GM19043 (cell line): Measurements from ENCODE around the gene HECTD4.
"Not testable (repeated sequence)": the region's sequence is repeated elsewhere in the genome, so short reads cannot be mapped to it uniquely, and the experiment has no call there.

Source experiments
- ATAC-seq: cut with Tn5 transposase; IDR thresholded peaks from one replicate; pipeline ENCODE4 v1.9.1; 2021; ENCODE audit warnings: low read depth; ENCODE audit not compliant: unreplicated experiment

Gene HECTD4, protein sequence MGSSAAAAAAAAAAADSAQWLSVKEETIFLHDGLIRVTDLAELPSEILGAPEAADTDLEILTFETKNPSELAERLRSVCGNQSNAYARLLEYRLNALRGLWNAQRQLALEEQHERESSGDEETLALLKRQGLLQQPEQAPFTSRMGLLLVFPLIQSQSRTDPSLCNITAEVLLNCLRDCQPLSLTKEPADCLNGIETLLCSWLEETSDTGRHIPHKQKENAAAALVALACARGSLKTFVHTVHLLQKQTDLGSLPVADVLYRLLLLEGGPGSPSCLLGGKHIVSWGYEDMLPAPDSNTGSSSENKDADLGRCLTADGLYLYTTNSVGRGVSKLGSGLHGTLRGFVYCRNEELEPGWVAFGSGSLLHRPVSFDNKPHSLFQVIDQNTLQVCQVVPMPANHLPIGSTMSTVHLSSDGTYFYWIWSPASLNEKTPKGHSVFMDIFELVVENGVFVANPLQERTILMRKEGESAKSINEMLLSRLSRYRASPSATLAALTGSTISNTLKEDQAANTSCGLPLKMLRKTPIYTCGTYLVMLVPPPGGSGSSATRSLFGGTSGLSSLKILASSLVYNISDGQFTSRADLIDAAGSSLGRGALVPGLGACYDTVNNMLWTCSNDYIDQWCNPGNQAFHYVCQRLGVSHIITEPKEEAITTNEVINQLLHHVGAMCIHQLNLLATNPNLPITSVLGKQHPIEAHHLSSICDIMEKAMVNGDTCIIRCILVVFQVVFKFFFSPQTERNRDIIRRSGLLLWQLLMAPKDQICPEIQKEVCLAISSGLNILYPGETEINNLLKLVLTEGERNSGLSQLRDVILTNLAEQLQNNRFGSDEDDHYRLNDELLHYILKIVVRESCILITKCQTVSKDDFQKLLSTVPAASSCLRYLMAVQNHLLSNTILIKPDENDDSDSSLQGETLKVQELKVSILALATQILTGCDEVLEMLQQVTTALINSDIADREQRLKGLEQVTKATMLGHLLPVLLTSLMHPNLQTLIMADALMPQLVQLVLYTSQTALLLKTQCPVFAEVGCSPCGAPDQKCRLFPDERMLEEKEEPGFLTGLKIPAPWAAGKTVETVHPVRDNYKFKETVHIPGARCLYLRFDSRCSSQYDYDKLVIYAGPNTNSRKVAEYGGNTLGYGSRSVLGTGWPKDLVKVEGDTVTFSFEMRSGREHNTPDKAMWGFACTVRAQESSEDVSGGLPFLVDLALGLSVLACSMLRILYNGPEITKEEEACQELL (N-terminal part only)

DNA sequence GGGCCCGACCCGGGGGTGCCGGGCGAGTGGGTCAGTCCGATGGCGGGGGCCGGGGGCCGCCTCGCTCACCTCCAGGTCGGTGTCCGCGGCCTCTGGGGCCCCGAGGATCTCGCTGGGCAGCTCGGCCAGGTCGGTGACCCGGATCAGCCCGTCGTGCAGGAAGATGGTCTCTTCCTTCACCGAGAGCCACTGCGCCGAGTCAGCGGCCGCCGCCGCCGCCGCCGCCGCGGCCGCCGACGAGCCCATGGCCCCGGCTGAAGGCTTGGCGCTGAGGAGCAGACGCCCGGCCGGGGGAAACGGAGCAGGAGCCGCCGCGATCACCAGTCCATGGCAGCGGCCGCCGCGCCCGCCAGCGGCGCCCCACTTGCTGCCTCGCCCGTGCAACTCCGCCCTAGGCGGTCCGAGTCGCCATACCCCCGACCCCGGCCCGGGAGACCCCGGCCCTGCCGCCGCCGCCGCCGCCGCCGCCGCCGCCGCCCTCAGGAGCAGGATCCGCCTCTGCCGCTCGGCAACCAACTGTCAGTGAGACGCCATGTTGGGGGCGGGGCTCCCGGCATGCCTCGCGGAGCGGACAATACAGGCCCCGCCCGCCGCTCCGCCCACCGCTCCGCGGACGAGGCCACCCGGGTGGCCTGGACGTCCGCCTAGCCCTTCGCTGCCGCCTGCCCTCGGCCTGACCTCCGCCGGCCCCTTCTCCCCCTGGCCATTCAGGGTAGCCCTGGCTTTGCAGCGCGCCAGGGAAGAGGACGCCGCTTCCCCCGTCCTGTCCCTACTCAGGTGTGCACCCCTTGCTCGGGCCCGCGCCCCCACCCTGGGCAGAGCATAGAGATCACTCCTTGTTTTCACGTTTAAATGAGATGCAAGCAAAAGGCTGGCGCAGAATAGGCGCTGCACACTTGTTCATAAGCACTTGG, at the start of gene HECTD4:
TSS of gene HECTD4 (minus strand) at position 549 of the 914 bp plus-strand sequence. CDS start at position 246, 303 bp downstream.
- peak; percentile 92 for ATAC-seq

DNA sequence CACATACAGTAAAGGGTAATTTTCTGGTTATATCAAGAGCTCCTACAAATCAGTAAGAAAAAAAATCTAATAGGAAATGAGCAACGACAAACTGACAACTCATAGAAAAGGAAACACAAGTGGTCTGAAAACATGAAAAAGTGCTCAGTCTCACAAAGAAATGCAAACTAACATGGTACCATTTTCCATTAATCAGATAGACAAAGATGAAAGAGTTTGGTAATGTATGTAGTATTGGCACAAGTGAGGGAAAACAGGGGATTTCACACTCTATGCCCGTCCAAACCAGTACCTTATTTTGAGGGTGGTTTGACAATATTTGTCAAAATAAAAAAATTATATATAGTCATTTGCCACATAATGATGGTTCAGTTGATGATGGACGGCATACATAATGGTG, 49.7 kb upstream of the HECTD4 start:
- no peak for ATAC-seq

DNA sequence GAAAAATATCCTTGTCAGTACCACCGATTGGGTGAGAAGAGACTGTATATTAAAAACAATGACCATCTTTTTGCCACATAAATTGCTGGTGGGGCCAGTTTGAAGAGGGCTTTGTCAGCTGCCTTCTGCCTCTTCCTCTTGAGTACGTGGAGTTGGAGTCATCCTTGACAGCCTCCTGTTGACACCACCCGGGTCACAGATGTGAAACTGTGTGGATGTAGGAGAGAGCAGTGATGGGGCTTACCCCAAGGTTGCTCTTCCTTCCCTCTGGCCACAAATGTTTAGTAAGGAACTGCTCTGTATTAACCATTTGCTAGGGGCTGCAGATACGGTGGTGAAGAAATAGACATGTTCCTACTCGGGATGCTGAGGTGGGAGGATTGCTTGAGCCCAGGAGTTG, 48.7 kb upstream of the HECTD4 start:
- no peak for ATAC-seq

DNA sequence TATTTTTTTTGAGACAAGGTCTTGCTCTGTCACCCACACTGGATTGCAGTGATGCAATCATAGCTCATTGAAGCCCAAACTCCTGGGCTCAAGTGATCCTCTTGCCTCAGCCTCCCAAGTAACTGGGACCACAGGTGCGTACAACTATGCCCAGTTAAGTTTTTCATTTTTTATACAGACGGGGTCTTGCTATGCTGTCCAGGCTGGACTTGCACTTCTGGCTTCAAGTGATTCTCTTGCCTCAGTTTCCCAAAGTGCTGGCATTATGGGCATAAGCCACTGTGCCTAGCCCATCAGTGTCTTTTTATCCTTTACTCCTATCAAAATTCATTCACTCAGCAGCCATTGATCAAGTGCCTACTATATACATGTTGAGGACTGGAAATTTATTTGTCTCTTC, 45.5 kb upstream of the HECTD4 start:
- no peak for ATAC-seq

DNA sequence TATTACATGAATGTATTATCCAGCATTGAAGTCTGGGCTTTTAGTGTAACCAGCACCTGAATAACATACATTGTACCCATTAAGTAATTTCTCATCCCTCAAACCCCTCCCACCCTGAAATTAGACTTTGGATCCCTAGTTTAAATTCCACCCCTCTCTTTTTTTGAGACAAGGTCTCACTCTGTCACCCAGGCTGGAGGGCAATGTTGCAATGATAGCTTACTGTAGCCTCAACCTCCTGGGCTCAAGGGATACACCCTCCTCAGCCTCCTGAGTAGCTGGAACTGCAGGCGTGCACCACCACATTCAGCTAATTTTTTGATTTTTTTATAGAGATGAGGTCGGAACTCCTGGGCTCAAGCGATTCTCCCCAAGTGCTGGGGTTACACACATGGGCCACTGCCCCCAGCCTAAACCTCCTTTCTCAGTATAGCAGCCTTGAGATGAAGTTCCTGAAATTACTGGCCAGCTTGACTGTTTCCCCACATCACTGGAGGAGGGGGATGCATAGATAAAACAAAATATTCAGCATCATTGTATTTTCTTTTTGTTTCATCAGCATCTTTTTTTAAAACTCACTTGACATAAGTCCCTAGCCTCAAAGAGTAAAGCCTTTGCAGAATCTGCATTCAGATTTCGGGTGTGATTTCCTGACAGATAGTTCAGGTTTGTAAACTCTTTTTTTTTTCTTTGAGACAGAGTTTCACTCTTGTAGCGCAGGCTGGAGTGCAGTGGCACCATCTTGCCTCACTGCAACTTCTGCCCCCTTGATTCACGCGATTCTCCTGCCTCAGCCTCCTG, 43.6 kb upstream of the HECTD4 start:
- no peak for ATAC-seq

DNA sequence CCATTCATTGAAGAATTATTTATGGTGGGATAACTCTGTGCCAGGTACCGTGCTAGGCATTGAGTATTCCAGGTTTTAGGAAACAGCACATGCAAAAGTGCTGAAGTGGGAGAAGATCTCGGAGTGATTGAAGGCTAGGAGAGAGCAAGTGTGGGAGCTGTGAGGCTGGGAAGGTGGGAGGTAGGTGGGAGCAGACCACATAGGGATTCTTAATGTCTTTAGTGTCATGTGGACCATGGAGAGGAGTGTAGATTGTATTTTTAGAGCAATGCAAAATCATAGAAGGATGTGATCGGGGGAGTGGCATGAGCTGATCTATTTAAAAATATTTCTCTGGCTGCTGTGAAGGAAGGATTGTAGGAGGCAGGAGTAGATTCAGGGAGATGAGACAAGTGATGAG, 41.9 kb upstream of the HECTD4 start:
- ATAC-seq, result no peak

DNA sequence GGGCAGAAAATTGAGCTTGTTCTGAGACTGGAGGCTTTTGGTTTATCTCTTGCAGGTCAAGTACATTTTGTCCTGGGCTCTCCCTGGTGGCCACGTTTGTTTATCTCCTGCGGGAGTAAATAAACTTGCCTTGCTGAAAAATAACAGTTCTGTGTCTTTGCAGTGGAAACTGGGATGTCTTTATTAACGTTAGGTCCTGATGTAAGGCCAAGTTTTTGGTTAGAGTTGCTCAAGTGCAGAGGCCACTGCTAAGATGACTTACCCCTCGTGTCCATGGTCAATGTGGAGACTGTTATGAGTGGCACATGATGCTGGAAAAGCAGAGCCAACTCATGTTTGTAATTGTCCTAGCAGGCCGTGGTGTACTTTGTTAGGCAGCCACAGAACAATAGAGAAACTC, 40.3 kb upstream of the HECTD4 start:
- no peak for ATAC-seq

DNA sequence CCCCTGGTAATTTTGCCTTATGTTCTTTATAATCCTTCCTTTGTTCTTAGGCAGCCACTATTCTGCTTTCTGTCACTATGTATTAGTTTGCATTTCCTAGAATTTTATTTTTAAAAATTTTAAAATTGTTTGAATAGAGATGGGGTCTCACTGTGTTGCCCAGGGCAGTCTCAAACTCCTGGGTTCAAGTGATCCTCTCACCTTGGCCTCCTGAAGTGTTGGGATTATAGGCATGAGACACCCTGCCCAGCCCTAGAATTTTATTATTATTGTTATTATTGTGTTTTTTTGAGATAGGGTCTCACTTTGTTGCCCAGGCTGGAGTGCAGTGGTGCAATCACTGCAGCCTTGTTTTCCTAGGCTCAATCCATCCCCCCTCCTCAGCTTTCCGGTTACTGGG, 39.1 kb upstream of the HECTD4 start:
- no peak for ATAC-seq

DNA sequence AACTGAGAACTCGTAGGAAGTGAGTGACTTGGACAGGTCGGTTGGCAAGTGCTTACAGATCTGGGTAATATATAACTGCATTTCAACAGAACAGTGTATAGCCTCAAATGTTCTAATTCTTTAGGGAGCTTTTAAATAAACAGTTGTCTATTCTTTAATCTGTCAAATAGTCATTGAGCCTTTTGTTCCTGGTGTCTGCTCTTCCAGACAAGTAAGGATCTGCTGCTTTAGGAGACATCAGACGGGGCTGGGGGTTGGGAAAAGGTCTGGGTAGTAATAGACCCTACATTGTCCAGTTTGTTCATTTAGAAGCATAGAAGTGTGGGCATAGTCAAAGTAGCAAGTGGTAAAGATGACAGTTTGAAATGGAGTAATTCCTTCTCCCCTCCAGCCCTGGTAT, 38.5 kb upstream of the HECTD4 start:
- no peak for ATAC-seq

DNA sequence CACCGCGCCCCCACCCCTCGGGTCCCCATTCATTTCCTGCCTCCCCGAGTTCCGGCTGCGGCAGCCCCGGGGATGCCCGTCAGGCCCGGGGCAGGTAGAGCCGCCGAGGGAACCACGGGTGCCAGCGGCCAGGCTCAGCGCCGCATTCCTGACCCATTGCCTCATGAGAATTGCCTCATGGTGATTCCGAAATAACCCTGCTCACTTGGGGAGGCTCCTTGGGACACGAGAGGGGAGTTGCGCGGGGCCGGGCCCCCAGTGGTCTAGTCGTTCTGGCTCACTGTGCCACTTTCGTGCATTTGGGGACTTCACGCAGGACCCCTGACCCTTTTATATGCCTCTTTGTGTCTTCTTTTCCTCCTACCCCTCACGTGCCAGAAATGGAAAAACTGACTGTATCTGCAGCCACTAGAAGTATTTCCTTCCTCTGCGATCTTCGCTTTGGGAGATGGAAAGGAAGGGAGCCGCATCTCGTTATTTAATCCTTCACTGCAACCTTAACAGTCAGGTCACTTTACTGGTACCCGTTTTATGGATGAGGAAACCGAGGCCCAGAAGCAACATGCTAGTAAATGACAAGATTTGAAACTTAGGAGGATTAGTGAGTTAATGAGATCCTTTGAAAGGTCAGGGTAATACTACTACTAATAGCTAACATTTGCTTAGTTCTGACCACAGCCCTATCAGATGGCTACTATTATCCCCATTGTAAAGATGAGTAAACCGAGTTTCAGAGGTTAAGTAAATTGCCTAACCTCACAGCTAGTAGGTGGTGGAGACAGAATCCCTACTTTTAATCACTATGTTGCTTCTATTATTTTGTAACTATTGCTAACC, 37.3 kb upstream of the HECTD4 start:
- ATAC-seq, result peak; percentile 38

DNA sequence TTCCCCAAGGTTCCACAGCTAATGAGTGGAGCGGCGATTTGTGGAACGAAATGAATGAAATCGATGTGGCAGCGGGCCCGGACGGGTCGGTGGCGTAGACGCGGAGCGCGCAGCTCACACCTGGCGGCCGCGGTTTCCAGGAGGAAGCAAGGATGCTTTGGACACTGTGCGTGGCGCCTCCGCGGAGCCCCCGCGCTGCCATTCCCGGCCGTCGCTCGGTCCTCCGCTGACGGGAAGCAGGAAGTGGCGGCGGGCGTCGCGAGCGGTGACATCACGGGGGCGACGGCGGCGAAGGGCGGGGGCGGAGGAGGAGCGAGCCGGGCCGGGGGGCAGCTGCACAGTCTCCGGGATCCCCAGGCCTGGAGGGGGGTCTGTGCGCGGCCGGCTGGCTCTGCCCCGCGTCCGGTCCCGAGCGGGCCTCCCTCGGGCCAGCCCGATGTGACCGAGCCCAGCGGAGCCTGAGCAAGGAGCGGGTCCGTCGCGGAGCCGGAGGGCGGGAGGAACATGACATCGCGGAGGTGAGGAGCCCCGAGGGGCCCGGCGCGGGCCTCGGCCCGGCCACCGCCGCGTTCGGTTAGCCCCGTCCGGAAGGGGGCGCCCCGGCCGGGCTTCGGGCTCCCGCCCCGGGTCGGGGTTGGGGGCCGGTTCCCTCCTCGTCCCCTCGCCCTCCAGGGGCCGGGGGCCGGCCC, 36.5 kb upstream of the HECTD4 start, which contains the start of gene PTPN11:
TSS of gene PTPN11 (plus strand) at position 340 of the 689 bp plus-strand sequence. CDS start at position 505, 165 bp downstream.
- peak; percentile 65 for ATAC-seq

DNA sequence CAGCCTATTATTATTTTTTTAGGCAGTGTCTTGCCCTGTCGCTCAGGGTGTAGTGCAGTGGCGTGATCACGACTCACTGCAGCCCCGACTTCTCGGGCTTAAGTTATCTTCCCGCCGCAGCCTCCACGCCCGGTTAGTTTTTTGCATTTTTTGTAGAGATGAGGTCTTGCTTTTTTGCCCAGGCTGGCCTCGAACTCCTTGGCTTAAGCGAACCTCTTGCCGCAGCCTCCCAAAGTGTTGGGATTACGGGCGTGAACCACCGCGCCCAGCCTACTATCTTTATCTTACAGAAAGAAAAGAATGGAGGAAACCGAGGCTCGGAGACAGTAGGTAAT, 36.0 kb upstream of the HECTD4 start:
- no peak for ATAC-seq

DNA sequence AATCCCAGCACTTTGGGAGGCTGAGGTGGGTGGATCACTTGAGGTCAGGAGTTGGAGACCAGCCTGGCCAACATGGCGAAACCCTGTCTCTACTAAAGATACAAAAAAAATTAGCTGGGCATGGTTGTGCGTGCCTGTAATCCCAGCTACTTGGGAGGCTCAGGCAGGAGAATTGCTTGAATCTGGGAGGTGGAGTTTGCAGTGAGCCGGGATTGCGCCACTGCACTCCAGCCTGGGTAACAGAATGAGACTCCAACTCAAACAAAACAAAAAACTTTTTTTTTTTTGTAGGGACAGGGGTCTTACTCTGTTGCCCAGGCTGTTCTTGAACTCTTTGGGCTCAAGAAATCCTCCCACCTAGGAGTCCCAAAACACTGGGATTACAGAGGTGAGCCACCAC, 33.2 kb upstream of the HECTD4 start:
- ATAC-seq, result not testable (repeated sequence)

DNA sequence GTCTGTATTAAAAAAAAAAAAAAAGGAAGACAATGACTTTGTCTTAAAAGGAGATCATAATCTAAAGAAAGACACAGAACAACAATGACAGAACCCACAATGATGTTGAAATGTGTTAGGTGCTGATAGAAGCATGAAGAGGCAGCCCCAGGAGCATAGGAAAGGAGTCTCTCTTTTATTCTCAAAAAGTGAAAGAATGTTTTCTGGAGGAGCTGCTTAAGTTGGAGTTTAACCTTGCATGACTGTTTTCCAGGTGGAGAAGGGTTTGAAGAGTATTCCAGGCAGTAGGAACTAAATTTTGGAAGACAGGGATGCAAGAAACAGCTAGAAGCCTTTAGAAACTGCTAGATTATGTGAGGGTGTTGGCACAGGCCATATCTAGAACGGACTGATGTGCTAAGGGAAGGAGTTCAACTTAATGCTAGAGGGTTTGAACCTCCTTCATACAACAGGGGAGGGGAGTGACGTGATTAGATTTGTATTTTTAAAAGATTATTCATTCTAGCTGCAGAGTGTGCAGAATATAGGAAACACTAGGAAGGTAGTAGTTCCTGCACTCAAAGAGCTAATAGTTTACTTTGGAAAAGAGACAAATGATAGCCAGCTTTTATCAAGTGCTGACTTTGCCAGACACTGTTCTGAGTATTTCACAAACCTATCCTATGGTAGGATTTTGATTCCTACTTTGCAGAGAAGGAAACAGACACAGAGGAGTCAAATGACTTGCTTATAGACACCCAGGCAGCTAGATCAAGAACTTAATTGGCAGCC, 31.8 kb upstream of the HECTD4 start:
- ATAC-seq, result no peak

DNA sequence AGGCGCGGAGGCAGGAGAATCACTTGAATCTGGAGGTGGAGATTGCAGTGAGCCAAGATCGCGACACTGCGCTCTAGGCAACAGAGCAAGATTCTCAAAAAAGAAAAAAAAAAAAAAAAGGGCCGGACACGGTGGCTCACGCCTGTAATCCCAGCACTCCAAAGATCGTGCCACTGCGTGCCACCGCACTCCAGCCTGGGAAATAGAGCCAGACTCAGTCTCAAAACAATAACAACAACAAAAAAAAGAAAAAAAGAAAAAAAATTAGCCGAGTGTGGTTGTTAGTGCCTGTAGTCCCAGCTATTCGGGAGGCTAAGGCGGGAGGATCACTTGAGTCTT, 27.6 kb upstream of the HECTD4 start:
- no peak for ATAC-seq

DNA sequence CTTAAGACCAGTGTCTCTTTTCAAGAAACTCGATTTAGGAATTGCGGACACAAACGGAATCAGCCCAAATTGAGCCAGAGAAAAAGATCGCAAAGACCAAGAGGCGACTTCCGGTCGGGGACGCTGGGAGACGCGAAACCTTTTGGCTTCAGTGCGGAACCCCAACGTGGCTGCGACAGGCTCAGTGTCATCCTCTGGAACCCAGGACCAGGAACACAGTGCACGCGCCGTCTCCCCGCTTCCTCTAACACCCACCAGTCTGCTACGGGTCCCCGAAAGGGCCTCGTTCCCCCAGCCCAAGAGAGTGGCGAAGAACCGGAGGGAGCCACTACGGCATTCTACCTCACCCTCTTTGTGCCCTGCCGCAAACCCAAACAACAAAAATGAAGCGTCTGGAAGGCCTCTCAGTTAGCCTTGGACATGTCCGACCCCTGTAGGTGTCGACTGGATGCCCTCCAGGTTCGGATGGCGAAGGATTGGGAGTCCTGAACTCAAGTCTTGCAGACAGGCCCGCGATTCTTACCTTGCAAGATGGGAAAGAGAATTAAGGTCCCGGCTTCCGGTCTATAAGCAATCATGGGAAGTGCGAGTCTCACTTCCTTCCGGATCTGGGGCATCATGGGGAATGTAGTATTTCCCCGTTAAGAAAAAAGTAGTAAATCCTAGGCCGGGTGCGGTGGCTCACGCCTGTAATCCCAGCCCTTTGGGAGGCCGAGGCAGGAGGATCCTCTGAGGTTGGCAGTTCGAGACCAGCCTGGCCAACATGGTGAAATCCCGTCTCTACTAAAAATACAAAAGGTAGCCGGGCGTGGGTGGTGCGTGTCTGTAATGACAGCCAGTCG, 27.1 kb upstream of the HECTD4 start, which contains the start of gene RPL6:
TSS of gene RPL6 (minus strand) at position 542 of the 842 bp plus-strand sequence. CDS start 949 bp downstream, outside the sequence.
- peak; percentile 81 for ATAC-seq
